Fibroblast of skin of back (primary cell): Measurements from ENCODE around the gene GTF3C1.

Experiments
- DNase-seq: peaks from one replicate; pipeline ENCODE4 v3.0.0-alpha.2; 2013

Gene GTF3C1

DNA sequence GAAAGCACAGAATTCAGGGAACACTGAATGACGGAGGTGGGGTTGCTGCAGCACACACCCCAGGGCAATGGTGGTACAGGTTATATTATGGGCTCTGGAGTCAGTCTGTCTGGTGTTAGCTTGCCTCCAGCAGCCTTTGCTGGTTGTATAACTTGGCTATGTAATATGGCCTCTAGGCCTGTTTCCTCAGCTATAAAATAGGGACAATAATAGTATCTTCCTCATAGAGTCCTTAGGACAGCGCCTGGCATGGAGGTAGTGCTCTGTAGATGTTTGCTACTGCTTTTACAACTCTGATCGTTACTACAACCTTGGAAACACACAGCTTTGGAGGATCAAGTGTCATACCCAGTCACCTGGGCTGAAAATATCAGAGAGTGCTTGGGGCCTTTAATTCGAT lies 31.5 kb downstream of the GTF3C1 start:
- no peak for DNase-seq

GRCh38 chr16:27517664-27518063 lies 32.0 kb downstream of the GTF3C1 start:
- DNase-seq: no peak

- DNase-seq: no peak
Measured at GRCh38 chr16:27516365-27516764, 33.3 kb downstream of the GTF3C1 start.

- no peak for DNase-seq
Measured at GRCh38 chr16:27515874-27516353, 33.8 kb downstream of the GTF3C1 start.

DNA sequence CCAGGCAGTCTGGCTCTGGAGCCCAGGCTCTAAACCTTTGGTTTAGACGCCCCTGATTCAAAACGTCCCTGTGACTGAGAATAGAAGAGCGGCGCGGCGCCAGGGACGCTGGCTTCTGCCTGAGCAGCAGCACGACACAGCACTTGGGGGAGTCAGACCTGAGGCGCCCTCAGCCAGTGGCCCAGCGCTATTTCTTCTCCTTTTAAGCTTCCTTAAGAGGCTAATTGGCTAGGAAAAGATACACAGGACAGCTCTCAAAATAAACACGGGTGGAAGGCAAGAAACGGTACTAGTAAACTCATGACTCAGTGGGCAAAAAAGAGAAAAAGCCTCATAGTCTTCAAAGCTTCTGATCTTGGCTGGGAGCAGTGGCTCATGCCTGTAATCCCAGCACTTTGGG lies 34.9 kb downstream of the GTF3C1 start:
- no peak for DNase-seq

DNA sequence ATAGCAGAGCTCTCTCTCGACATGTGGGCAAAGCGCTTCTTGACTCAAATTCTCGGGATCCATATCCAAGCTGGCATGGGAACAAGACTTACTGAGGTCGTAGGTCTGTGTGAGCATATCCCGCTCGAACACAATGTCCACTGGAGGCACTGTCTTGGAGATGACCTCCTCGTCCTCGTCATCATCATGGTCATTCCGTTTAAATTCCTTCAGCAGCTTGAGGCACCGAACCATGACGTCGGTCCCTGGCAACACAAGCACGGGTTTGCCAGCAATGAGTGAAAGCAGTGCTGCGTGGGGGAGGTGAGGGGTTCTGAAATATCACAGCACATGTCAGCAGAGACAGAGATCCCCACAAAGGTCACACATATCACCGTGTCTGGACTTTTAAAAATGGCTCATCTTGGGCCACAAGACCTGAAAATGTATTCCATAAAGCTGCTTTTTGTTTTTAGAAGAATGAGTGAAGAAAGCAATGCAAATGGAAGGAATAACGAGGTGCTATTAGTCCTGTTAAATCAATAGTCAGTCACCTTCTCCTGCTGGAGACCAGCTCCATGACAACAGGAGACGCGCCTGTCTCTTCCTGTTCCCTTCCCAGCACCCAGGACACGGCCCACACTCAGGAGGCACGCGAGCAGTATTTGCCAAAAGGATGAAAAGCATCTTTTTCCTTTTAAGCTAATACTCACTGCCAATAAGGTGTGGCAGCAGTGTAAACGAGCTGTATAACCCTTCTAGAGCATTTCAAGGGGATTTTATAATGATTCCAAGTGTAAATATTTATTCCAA lies 37.9 kb downstream of the GTF3C1 start:
- DNase-seq: no peak

DNA sequence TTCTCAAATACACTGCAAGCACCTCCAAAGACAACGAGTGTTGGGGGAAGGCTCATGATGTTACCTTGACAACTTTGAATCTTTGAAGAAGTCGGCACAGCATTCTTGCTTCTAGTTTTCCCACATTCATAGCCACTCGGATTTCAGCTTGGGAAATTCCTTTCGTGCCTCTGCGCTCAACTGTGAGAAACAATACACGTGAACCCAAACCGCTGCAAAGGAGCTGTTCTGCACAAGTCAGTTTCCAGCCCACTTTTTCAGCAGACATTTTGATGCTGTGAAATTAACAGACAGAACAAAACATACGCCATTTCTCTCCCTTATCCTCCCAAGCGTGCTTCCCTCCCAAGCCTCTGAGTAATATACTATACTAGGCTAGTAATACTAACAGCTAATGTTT lies 41.2 kb downstream of the GTF3C1 start:
- no peak for DNase-seq

DNA sequence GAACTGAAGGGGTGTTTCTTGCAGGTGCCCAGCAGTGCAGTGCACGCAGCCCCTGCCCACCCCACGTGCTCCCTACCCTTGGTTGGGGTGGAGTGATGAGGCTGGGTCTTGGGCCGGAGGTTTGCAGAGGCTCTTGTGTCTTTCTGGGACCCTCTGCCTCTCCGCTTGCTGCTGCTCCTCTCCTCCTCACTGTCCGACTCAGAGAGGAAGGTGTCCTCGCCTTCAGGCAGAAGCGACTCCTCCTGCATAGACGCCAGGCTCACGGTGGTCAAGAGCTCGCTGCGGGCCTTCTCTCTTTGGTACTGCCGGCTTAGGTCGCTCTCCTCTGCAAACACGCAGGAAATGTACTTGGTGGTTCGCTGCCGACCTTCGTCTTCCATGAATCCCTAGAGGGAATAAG lies 42.9 kb downstream of the GTF3C1 start:
- DNase-seq: no peak

GRCh38 chr16:27505297-27506236 lies 44.1 kb downstream of the GTF3C1 start:
- no peak for DNase-seq

DNA sequence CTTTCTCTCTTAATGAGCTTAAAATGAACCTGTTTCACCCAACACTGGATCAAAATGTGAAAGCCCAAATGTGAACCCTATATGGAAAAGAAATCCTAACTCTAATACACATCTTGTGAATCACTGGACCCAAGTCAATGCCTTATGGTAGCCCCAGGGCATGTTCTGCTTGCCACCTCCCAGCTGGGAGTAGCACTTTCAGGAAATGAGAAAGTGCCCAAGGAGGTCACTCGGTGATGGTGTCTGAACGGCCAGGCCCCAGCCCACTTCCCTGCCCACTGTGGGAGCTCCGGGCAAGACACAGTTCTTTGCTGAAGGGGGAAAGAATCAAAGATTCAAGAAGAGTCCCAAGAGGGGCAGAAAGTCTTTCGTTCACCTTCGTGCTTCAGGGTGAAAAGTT lies 46.1 kb downstream of the GTF3C1 start:
- DNase-seq: no peak

DNA sequence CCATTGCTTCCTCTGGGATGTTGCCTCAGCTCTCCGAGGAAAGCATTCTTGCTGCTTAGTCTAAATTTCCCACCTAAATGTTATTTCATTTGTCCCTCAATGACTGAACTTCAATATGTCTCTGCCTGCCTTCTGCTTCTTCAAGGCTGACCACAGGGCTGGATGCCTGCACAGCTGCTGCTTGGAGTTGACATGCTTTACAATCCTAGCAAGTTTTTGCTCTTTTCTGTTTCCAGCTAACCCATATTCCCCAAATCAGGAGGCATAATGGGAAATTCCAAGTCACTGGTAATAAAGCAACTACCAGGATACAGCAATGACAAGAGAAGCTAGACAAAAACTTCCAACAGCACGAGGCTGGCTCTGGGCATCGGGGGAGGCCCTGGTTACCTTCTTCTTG lies 48.9 kb downstream of the GTF3C1 start:
- DNase-seq: no peak

GRCh38 chr16:27499659-27500055 lies 50.1 kb downstream of the GTF3C1 start:
- no peak for DNase-seq

- DNase-seq: no peak
Measured at GRCh38 chr16:27498916-27499658, 50.6 kb downstream of the GTF3C1 start.

GRCh38 chr16:27498031-27498825 lies 51.5 kb downstream of the GTF3C1 start:
- DNase-seq: no peak

DNA sequence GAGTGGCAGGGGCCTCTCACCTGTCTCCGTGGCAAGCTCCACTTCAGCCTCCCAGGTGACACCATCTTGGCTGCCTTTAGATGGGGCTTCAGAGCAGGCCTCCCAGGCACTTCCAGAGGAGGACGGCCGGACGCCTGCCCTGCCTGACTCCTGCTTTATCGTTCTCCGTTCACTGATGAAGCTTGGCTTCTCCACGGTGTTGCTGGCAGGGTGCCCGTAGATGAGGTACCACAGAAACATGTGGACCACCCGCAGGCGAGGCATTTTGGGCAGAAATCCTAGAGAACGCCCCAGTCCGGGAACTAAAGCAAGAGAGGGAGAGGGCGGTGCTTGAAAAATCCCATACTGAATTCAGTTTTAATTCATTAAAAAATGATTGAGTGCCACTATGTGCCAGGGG lies 54.5 kb downstream of the GTF3C1 start:
- DNase-seq: peak; percentile 88

GRCh38 chr16:27492588-27492979 lies 57.1 kb downstream of the GTF3C1 start:
- DNase-seq: no peak

DNA sequence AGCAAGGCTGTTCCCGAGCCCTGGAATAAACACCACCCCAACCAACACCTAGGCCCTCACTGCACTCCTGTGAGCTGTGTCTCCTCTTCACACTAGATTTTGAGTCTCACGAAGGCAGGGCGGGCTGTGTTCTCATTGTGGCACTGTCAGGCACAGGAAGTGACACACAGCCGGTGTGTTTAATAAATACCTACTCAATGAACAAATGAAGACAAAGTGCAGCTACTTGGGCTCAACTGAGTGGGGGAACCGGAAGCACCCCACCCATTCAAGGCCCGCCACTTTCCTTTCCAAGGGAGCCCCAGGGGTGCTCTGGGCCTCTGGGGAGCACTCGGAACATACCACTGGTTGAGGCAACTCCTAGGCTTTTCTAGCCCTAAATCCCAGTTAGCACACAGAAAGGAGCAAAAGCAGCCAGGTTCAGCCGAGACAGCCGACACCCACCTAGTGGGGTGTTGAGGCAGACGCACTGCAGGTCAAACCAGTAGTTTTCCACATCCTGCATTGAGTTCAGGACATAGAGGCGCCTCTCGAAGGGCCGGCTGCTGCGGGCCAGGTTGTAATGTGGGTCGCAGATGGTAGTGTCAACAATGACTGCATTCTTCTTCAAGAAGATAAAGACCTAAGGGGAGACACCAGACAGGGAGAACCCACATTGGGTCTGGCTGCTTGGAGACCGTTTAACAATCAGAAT lies 57.7 kb downstream of the GTF3C1 start:
- peak; percentile 23 for DNase-seq

DNA sequence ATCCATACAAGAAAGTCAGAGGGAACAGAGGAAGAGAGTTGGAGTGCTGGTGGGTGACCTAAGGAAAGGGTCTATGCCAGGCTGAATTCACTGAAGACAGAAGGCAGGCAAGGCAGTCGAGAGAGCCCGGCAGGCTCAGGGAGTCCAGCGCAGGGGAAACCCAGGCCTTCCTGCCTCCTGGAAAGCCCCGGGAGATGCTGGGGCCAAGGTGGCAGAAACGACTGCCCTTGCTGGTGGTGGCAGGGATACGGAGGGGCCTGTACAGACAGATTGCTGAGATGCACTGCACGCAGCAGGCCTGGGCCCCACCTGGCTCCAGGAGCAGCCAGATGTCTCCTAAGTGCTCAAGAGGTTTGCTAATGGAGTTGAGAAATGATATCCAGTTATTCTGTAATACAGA lies 59.8 kb downstream of the GTF3C1 start:
- DNase-seq: no peak

DNA sequence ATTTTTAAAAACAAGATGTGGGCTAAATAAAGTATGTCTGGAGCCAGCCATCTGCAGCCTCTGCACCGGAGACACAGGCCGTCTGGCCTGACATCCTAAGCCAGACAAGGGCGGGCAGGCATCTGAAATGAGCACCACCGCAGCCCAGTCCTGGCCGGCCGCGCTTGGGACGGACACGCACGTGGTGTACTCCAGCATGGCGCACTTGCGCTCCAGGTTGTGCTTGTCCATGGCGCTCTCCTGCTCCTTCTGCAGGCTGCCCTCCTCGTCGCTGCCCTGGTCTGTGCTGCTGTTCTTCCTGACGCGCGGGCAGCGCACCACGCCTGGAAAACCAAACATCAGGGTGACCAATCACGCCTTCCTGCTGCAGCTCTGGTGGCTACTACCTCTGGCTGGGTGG lies 60.3 kb downstream of the GTF3C1 start:
- no peak for DNase-seq

DNA sequence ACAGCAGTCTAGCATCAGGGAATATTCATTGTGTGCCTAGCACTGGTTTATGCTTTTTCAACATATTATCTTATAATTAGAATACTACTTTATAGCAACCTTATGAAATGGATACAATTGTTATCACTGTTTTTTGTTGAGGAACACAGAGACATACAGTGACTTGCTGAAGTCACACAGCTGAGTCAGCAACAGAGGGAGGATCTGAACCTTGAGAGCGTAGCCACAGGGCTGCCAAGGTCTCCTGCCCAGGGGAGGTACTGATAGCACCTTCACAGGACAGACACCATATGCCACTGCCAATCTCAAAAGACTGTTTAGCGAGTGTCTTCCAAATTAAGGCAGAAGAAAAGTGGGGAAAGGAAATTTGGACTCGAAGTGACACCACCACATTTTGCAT lies 63.0 kb downstream of the GTF3C1 start:
- no peak for DNase-seq

- DNase-seq: no peak
Measured at GRCh38 chr16:27486344-27486743, 63.4 kb downstream of the GTF3C1 start.
